ENCODE results near the gene CDH13.
A peak's percentile ranks its signal among the peaks of the same experiment; 100 is the strongest.

CDH13 gene

GRCh38 chr16:83802554-83803205, 1175.9 kb downstream of the CDH13 start:
- no peak for DNase-seq

GRCh38 chr16:83803811-83804210, 1177.0 kb downstream of the CDH13 start:
- no peak for DNase-seq

- DNase-seq = no peak
These were observed 1177.6 kb downstream of the CDH13 start for GRCh38 chr16:83804366-83804765.

GRCh38 chr16:83806036-83806435, 1179.3 kb downstream of the CDH13 start:
- DNase-seq = peak; percentile 73 to 75

- no peak for DNase-seq
These were observed 1180.0 kb downstream of the CDH13 start for GRCh38 chr16:83806731-83807130.

GRCh38 chr16:83807327-83807709, 1180.5 kb downstream of the CDH13 start:
- DNase-seq = no peak

- peak; percentile 84 to 85 for DNase-seq
These were observed 1181.2 kb downstream of the CDH13 start, which contains the start of gene HSBP1 for GRCh38 chr16:83807710-83808572. Gene HSBP1, plus strand, starts transcription at chr16:83807978. Its CDS starts 99 bp downstream, at chr16:83808077.

GRCh38 chr16:83808573-83809014, 1181.8 kb downstream of the CDH13 start:
- no peak for DNase-seq

- no peak for DNase-seq
These were observed 1182.3 kb downstream of the CDH13 start for GRCh38 chr16:83809092-83809491.

GRCh38 chr16:83810901-83811300, 1184.1 kb downstream of the CDH13 start:
- DNase-seq = no peak

GRCh38 chr16:83813823-83814658, 1187.3 kb downstream of the CDH13 start:
- DNase-seq = peak in 1 of 2 experiments; percentile 5

- DNase-seq = no peak
These were observed 1187.9 kb downstream of the CDH13 start for GRCh38 chr16:83814659-83814985.

- no peak for DNase-seq
These were observed 1190.3 kb downstream of the CDH13 start for GRCh38 chr16:83817022-83817421.

GRCh38 chr16:83818276-83818675, 1191.5 kb downstream of the CDH13 start:
- no peak for DNase-seq

GRCh38 chr16:83819361-83819760, 1192.6 kb downstream of the CDH13 start:
- DNase-seq = no peak

GRCh38 chr16:83826146-83826913, 1199.6 kb downstream of the CDH13 start:
- peak; percentile 63 to 67 for DNase-seq

GRCh38 chr16:83830091-83830768, 1203.5 kb downstream of the CDH13 start:
- DNase-seq = no peak

GRCh38 chr16:83830769-83831455, 1204.1 kb downstream of the CDH13 start:
- no peak for DNase-seq

- no peak for DNase-seq
These were observed 1204.8 kb downstream of the CDH13 start for GRCh38 chr16:83831456-83831987.

- DNase-seq = no peak
These were observed 1207.2 kb downstream of the CDH13 start for GRCh38 chr16:83833921-83834320.
